SK-N-SH treated with all-trans-retinoic acid at 6 μM for 48 hours (cell line): ENCODE results near the gene ATP4B.

Source experiments
- ATAC-seq: fragments of 200-7000 bp; cut with Tn5 transposase; 3 replicates; pipeline ENCODE4 v1.9.1; 2020; ENCODE audit warnings: mild to moderate bottlenecking, moderate library complexity
- ARNTL ChIP-seq: fragments of 450-650 bp; formaldehyde crosslinking; IDR thresholded peaks from 2 replicates; pipeline ENCODE4 v1.5.0; 2020; ENCODE audit warnings: low read depth, mild to moderate bottlenecking, moderate library complexity, borderline replicate concordance
- BACH2 ChIP-seq: fragments of 250-450 bp; sonication (Bioruptor Pico); IDR thresholded peaks from 2 replicates; pipeline ENCODE4 v1.9.0; 2021; ENCODE audit warnings: mild to moderate bottlenecking, borderline replicate concordance
- CREB5 ChIP-seq: fragments of 250-450 bp; sonication (Bioruptor Pico); IDR thresholded peaks from 2 replicates; pipeline ENCODE4 v1.5.1; 2020; ENCODE audit warnings: low read depth, mild to moderate bottlenecking, moderate library complexity
- CSDC2 ChIP-seq: fragments of 250-450 bp; sonication (Bioruptor Pico); IDR thresholded peaks from 2 replicates; pipeline ENCODE4 v1.5.0; 2020; ENCODE audit warnings: mild to moderate bottlenecking, moderate library complexity
- ESRRG ChIP-seq: fragments of 250-450 bp; sonication (Bioruptor Pico); IDR thresholded peaks from 2 replicates; pipeline ENCODE4 v1.6.1; 2021; ENCODE audit warnings: mild to moderate bottlenecking
- GLIS3 ChIP-seq: fragments of 250-450 bp; sonication (Bioruptor Pico); IDR thresholded peaks from 2 replicates; pipeline ENCODE4 v1.5.0; 2020; ENCODE audit warnings: mild to moderate bottlenecking, moderate library complexity
- ISL1 ChIP-seq: fragments of 250-450 bp; sonication (Bioruptor Pico); IDR thresholded peaks from 2 replicates; pipeline ENCODE4 v2.1.2; 2022; ENCODE audit warnings: mild to moderate bottlenecking, moderate library complexity
- OSR1 ChIP-seq: fragments of 250-450 bp; sonication (Bioruptor Pico); IDR thresholded peaks from 2 replicates; pipeline ENCODE4 v1.8.0; 2022; ENCODE audit warnings: moderate library complexity, mild to moderate bottlenecking, inconsistent platforms
- PATZ1 ChIP-seq: fragments of 250-450 bp; sonication (Bioruptor Pico); IDR thresholded peaks from 2 replicates; pipeline ENCODE4 v1.8.0; 2020; ENCODE audit warnings: mild to moderate bottlenecking, moderate library complexity, borderline replicate concordance
- PPARA ChIP-seq: fragments of 250-450 bp; sonication (Bioruptor Pico); IDR thresholded peaks from 2 replicates; pipeline ENCODE4 v1.5.0; 2020; ENCODE audit warnings: mild to moderate bottlenecking, borderline replicate concordance
- RARB ChIP-seq: fragments of 250-450 bp; sonication (Bioruptor Pico); IDR thresholded peaks from 2 replicates; pipeline ENCODE4 v1.8.0; 2021; ENCODE audit warnings: mild to moderate bottlenecking, moderate library complexity
- TCF4 ChIP-seq: fragments of 250-450 bp; sonication (Bioruptor Pico); IDR thresholded peaks from 2 replicates; pipeline ENCODE4 v1.8.0; 2021; ENCODE audit warnings: mild to moderate bottlenecking, moderate library complexity, borderline replicate concordance
- TOX ChIP-seq: fragments of 250-450 bp; sonication (Bioruptor Pico); IDR thresholded peaks from 2 replicates; pipeline ENCODE4 v1.8.0; 2021; ENCODE audit warnings: mild to moderate bottlenecking, moderate library complexity, borderline replicate concordance
- TSHZ2 ChIP-seq: fragments of 250-450 bp; sonication (Bioruptor Pico); IDR thresholded peaks from 2 replicates; pipeline ENCODE4 v1.5.0; 2020; ENCODE audit warnings: mild to moderate bottlenecking, moderate library complexity
- ZC3H10 ChIP-seq: fragments of 250-450 bp; sonication (Bioruptor Pico); IDR thresholded peaks from 2 replicates; pipeline ENCODE4 v1.5.1; 2021; ENCODE audit warnings: mild to moderate bottlenecking, moderate library complexity
- ZFP3 ChIP-seq: fragments of 250-450 bp; sonication (Bioruptor Pico); IDR thresholded peaks from 2 replicates; pipeline ENCODE4 v1.5.0; 2020; ENCODE audit warnings: mild to moderate bottlenecking, moderate library complexity
- ZFP30 ChIP-seq: fragments of 450-650 bp; formaldehyde crosslinking; IDR thresholded peaks from 2 replicates; pipeline ENCODE4 v1.5.0; 2022; ENCODE audit warnings: mild to moderate bottlenecking, moderate library complexity
- ZNF565 ChIP-seq: fragments of 450-650 bp; formaldehyde crosslinking; conservative IDR thresholded peaks from 2 replicates; pipeline ENCODE4 v1.5.0; 2020; ENCODE audit warnings: low read depth, mild to moderate bottlenecking, moderate library complexity
- ZNF8 ChIP-seq: fragments of 450-650 bp; formaldehyde crosslinking; IDR thresholded peaks from 2 replicates; pipeline ENCODE4 v1.5.0; 2020; ENCODE audit warnings: mild to moderate bottlenecking, moderate library complexity

The ATP4B gene

GRCh38 chr13:113671066-113672001, 13.3 kb upstream of the ATP4B start:
- no peak for ATAC-seq
- TF ChIP-seq ZFP30 (CRISPR knock-in tag) (no peak), ARNTL (no peak), GLIS3 (CRISPR knock-in tag) (no peak), ISL1 (CRISPR knock-in tag) (no peak), ESRRG (CRISPR knock-in tag) (no peak), TSHZ2 (CRISPR knock-in tag) (no peak), CSDC2 (CRISPR knock-in tag) (no peak), TOX (CRISPR knock-in tag) (no peak), ZC3H10 (CRISPR knock-in tag) (no peak)

GRCh38 chr13:113670541-113670940, 12.5 kb upstream of the ATP4B start:
- TF ChIP-seq ESRRG (CRISPR knock-in tag) (no peak), GLIS3 (CRISPR knock-in tag) (no peak), ZFP3 (no peak), ZFP30 (CRISPR knock-in tag) (no peak), OSR1 (CRISPR knock-in tag) (no peak), RARB (CRISPR knock-in tag) (no peak), PPARA (CRISPR knock-in tag) (no peak), TOX (CRISPR knock-in tag) (no peak), ZNF565 (CRISPR knock-in tag) (no peak), PATZ1 (no peak)
- TF ChIP-seq, all 23 proteins: peak for 0
- ATAC-seq = no peak

GRCh38 chr13:113669755-113670341, 11.8 kb upstream of the ATP4B start:
- no peak for TF ChIP-seq ZC3H10 (CRISPR knock-in tag)
- TF ChIP-seq BACH2 = no peak
- no peak for TF ChIP-seq ZNF8 (CRISPR knock-in tag)
- no peak for TF ChIP-seq PATZ1
- TF ChIP-seq CSDC2 (CRISPR knock-in tag) = no peak
- TF ChIP-seq ISL1 (CRISPR knock-in tag) = no peak
- no peak for TF ChIP-seq CREB5 (CRISPR knock-in tag)
- no peak for TF ChIP-seq TSHZ2 (CRISPR knock-in tag)
- TF ChIP-seq GLIS3 (CRISPR knock-in tag) = no peak
- no peak for TF ChIP-seq TCF4 (CRISPR knock-in tag)
- no peak for ATAC-seq
